Activated naive CD8-positive, alpha-beta T cell treated with anti-CD3 and anti-CD28 coated beads, Interleukin-2, amount 50 U/mL, for 16 hours (primary cell): ENCODE measurements around the gene SAP130.
"Not testable (repeated sequence)": the region's sequence is repeated elsewhere in the genome, so short reads cannot be mapped to it uniquely, and the experiment has no call there.

Experiments
- DNase-seq: peaks from one replicate; pipeline ENCODE4 v3.0.0-alpha.2; 2020; ENCODE audit warnings: low read depth, low spot score

Gene SAP130

DNA sequence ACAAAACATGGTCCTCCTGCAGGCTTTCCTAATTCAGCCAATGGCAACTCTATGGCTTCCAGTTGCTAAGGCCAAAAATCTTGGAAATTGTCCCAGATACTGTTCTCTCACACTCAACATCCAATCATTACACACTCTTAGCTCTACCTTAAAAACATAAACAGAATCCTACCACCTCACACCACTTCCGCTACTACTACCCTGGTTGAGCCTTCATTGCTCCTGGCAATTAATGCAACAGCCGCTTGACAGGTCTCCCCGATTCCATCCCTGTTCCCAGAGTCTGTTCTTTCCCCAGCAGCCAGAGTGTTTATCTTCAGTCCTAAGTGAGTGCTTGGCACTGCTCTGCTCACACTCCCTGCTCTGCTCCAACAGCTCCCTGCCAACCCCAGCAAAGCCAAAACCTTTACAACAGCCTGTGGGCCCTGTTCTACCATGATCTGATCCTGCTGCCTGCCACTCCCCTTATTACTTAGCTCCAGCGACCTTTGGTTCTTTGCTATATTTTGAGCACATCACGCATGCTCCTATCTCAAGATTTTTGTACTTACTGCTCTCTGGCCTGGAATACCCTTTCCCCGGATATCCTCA is 74.6 kb downstream of the SAP130 start:
- no peak for DNase-seq

DNA sequence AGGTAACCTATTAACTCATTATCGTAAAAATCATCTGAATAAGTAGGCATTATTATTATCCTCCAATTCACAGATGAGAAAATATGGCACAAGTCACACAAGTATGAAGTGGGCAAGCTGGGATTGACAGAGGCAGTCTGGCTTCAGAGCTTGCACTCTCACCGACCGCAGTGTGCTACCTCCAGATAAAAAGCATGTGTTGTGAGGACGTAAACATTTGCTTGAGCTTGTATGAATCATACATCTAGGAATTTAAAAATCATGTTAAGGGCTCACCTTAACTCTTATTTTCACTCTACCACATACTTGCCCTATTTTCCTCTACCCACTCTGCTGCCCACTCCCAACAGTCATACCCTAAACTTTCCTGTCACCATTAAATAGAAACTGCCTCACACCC is 76.8 kb downstream of the SAP130 start:
- no peak for DNase-seq

DNA sequence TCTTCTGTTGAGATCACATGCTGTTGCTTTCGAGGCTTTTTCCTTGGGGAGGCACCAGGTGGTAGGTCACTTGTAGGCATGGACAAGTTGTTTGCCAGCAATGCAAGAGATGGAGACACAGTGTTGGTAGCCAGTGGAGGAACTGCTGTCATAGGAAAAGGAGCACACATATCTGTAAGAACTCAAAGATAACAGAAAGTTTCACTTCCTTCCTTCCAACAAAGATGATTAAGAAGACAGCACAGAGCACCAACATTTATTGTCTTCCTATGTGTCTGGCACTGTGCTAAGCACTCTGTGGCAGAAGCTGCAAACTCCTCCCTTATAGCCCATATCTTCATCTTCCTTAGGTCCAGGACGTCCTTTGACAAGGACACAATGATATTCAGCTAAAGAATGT is 77.6 kb downstream of the SAP130 start:
- DNase-seq = no peak

DNA sequence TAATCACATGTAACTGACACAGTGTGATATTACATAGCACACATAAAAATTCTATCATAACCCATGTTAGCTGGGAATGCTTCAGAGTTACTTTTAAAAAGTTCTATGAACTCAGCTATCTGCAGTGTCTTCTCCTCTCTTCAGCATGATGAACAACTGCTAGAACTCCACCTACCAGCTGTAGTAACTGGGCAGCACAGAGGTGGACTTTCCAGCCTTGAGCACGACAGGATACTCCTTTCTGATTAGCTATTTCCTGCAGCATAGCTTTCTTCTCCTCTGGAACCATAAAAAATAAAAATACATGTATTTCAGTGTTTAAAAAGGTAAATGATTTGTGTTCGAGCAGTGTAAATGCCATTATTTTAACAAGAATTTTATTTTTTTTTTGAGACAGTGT is 82.6 kb downstream of the SAP130 start:
- DNase-seq = no peak

DNA sequence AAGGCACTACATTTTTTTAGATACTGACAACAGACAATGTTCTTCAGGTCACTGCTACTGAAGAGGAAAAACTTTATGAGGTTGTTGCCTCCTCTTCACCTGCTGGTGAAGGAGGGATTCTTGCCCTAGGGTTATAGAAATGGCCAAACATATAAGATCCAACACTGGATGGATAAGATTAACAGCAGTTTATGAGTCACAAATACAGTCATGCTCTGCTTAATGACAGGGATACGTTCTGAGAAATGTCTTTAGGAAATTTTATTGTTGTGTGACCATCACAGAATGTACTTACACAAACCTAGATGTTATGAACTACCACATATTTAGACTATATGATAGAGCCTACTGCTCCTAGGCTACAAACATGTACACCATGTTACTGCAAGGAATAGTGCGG is 84.7 kb downstream of the SAP130 start:
- DNase-seq = no peak

DNA sequence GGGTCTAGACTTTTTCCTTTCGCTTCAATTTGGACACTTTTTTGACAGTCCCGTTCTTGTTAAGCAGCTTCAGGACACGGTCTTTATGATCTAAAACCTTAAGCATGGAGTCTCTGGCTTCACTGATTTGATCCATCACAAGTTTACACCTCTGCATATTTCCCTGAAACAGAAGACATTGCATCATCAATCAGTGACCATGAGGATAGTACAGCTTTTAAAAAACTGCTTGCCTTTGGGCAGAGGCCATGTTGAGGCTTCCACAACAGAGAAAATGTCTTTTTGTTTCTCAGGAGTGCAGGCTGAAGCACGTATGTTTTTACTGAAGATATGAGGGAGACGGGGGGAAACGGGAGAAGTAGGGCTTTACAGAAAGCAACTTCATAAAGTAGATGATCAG is 85.9 kb downstream of the SAP130 start:
- no peak for DNase-seq

DNA sequence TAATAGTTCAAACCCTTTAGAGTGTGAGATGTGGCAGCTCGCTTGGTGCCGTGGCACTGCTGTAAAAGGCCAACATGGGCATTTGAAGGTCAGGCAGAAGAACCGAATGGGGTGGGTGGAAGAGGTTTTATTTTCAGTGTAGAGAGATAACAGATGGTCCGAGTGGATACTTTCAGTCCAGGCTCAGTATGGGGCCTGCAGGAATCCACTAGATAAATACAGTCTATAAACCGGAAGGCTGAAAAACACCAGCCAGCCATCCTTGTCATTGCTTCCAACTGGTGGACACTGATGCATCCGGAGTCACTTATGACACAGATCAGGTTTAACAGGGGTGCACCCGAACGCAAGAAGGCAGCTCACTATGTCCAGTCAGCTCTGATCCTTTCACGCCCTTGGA is 86.4 kb downstream of the SAP130 start:
- no peak for DNase-seq

DNA sequence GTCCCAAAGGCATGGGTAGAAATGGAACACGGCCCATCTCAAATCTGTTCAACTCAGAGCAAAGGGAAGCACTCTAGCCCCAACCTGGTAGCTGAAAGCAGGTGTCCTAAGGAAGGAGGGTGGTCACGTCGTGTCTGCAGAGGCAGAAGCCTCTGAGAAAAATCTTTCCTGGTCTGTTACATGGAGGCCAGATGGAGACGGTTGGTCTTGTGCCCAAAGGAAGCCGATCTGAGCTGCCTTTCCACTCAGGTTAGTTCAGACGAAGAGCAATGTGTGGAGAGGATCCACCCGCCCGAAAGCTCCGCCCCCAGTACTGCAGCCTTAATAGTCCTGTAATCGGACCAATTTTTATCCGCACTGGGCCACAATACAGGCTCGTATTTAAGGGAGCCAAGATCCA is 87.2 kb downstream of the SAP130 start:
- DNase-seq = no peak

DNA sequence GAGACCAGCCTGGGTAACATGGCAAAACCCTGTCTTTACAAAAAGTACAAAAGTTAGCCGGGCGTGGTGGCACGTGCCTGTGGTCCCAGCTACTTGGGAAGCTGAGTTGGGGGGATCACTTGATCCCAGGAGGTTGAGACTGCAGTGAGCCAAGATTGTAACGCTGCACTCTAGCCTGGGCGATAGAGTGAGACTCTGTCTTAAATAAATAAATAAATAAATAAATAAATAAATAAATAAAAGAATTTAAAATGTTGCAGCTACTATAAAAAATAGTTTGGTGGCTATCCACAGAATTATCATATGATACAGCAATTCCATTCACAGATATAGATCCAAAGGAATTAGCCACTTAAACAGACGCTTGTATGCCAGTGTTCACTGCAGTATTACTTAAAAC is 92.5 kb downstream of the SAP130 start:
- no peak for DNase-seq

DNA sequence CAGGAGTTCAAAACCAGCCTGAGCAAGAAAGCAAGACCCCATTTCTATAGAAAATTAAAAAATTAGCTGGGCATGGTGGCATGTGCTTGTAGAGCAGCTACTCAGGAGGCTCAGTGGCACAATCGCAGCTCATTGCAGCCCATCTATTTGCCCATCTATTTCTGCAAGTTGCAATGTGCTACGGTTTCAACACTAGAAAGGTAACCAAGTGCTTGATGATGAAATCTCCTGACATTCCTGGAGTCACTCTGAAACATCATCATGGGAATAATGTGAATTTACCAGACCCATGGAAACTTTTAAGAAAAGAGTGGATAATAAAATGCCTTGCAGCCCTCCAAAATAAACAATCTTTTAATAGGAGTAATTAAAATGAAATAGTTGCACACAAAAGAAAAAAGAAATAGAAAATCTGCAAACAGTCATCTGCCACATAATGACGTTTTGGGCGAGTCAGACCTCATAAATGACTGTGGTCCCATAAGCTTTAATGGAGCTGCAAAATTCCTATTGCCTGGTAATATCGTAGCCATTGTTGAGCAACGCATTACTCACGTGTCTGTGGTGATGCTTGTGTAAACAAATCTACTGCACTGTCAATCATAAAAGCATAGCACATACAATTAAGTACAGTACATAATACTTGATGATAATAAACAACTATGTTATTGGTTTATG is 95.5 kb downstream of the SAP130 start:
- DNase-seq = no peak

DNA sequence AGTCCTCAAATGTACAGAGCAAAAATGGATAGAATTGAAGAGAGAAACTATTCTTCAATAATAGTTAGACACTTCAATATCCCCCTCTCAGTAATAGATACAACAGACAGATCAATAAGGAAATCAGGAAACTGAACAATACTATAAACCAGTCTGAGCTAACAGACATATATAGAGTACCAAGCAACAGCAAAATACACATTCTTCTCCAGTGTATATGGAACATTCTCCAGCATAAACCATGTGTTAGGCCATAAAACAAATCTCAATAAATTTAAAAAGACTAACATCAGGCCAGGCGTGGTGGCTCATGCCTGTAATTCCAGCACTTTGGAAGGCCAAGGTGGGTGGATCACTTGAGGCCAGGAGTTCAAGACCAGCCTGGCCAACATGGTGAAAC is 98.4 kb downstream of the SAP130 start:
- no peak for DNase-seq

DNA sequence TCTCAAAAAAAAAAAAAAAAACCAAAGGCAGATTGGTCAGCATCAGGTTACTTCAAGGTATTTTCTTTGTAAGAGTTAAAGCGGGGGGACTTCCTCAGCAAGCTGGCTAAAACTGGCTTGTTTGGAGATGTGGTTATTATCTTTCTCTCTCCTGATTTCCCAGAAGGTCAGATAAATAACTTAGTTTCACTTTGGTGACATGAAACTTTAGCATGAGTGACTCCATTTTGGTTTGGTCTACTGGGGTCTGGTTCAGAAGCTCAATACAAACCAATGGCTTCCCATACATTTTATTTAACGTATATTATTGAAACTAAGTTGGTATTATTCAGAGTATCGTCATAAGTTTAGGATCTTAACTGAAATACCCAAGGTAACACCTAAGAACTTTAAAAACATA is 100.5 kb downstream of the SAP130 start:
- DNase-seq = no peak

DNA sequence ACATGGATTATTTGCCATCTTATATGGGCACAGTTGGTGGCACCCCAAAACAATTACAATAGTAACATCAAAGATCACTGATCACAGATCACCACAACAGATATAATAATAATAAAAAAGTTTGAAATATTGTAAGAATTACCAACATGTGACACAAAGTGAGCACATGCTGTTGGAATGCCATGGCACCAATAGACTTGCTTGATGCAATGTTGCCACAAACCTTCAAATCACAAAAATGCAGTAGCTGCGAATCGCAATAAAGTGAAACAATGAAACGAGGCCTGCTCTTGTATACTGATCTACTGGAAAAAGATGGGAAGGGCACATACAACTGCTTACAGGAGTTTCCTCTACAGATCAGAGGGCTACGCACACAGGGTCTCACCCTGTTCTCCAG is 109.9 kb downstream of the SAP130 start:
- DNase-seq = no peak

DNA sequence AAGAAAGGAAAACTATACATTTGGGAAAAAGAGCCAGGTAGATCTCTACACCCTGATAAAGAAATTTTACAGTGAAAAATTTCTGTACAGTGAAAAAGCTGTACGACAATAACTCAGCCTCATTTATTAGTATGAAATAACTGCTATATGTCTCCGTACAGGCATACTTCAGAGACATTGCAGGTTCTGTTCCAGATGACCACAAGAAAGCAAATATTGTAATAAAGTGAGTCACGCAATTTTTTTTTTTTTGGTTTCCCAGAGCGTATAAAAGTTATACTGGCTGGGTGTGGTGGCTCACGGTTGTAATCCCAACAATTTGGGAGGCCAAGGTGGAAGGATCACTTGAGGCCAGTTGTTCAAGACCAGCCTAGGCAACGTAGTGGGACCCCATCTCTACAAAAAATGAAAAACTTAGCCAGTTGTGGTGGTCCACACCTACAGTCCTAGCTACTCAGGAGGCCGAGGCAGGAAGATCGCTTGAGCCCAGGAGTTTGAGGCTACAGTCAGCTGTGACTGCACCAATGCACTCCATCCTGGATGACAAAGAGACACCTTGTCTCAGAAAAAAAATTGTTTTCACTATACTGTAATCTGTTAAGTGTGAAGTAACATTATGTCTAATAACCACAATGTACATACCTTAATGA is 113.9 kb downstream of the SAP130 start:
- DNase-seq = no peak

DNA sequence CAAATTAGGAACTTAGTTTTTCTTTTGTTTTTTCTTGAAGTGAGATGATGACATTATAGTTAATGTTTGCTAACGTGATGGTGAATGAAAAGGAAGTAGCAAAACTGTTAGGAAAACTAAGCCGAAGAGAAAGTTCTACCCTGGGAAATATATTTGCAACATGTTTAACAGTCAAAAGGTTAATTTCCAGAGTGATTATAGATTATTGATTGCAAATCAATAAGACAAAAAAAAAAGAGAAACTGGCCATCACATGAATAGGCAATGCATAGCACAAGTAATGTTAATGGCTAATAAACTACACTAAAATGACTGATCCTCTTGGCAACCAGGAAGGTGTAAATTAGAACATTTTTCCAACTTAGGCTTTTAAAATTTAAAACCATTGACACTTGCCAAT is 116.1 kb downstream of the SAP130 start:
- DNase-seq = no peak

DNA sequence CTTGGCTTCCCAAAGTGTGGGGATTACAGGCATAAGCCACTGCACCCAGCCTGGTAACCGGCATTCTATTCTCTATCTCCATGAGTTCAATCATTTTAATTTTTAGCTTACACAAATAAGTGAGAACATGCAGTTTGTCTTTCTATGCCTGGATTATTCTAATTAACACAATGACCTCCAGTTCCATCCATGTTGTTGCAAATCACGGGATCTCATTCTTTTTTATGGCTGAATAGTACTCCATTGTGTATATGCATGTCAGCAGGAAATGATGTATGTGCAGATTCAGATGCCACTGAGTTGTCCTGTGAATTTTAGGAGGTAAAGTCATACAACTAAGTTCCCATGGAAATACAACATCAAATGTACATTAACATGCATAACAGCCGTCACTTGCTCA is 117.4 kb downstream of the SAP130 start:
- no peak for DNase-seq

DNA sequence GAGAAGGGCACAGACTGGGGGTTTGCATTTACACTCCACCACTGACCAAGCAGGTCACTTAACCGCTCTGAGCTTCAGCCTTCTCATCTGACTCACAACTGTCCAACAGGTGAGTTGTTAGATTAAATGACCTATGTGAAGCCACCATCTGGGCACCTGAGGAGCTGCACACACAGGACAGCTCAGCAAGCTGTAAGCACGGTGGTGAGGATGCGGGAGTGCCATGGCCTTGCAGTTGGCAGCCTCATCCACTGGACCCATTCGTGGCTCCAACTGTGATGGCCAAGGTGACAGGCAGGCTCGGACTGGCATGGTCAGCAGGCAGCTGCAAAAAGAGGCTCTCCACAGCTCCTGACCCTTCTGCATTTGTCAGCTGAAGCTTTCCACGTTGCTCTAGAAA is 118.8 kb downstream of the SAP130 start:
- no peak for DNase-seq

DNA sequence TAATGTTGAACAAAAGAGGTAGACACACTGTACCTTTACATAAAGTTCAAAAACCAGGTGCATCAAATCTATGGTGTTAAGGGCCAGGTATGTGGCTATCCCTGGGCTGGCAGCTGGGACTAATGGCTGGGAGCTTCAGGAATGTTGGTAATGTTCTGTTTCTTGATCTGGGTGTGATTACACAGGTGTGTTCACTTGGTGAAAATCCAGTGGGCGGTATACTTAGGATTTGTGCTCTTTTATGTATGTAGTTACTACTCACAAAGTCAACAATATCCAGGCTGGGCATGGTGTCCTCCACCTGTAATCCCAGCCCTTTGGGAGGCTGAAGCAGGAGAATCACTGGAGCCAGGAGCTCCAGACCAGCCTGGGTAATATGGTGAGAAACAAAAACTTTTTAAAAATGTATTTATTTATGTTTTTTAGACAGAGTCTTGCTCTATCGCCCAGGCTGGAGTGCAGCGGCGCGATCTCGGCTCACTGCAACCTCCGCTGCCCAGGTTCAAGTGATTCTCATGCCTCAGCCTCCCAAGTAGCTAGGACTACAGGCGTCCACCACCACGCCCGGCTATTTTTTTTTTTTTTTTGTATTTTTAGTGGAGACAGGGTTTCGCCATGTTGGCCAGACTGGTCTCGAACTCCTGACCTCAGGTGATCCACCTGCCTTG is 120.0 kb downstream of the SAP130 start:
- DNase-seq = not testable (repeated sequence)

DNA sequence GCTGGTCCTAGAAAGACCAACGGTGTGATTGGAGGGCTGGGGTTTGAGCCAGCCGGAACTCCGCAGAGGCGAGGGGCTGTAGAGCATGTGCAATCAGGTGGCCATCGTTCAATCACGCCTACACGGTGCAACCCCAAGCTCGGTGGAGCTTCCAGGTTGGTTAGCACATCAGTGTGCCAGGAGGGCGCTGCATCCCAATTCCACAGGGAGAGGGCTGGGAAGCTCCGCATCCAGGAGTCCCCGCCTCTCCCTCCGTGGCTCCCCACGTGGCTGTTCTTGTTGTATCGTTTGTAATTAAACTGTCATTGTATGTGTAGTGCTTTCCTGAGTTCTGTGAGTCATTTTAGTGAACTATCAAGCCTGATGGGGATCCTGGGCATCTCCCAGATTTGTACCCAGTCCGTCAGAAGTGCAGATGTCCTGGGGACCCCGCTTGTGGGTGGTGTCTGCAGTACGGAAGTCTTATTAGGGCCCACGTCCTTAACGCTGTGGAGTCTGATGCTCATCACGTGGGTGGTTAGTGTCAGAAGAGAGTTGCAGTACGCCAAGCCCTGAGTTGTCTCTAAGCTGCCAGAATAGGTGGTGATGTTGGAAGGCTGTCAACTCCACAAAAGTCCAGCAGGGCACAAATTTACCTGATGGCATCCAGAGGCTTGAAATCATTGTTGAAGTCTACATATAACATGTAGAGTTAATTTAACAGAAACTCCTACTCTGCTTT is 121.5 kb downstream of the SAP130 start:
- DNase-seq = no peak

DNA sequence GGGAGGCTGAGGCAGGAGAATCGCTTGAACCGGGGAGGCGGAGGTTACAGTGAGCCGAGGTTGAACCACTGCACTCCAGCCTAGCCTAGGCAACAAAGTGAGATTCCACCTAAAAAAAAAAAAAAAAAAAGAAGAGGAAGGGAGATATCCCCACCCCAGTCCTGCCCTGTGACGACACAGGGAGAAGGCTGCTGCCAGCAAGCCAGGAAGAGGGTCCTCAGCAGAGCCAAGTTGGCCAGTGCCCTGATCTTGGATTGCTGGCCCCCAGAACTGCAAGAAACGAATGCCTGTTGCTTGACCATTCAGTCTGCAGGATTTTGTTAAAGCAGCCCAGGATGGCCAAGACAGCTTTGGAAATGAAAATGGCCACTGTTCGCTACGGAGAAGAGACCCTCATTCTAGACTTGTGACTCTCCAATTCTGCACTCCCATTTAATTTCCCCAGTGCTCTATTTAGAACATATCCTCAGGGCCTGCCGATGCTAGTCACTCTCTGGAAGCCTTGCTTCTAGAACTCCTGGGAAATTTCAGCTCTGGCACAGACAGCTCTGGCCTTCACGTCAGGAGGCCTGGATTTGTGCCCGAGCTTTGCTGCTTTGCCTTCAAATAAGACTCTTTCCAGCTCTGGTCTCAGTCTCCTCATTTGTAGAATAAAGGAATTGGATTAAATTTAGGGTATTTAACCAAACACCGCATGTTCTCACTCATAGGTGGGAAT is 126.4 kb downstream of the SAP130 start:
- no peak for DNase-seq

DNA sequence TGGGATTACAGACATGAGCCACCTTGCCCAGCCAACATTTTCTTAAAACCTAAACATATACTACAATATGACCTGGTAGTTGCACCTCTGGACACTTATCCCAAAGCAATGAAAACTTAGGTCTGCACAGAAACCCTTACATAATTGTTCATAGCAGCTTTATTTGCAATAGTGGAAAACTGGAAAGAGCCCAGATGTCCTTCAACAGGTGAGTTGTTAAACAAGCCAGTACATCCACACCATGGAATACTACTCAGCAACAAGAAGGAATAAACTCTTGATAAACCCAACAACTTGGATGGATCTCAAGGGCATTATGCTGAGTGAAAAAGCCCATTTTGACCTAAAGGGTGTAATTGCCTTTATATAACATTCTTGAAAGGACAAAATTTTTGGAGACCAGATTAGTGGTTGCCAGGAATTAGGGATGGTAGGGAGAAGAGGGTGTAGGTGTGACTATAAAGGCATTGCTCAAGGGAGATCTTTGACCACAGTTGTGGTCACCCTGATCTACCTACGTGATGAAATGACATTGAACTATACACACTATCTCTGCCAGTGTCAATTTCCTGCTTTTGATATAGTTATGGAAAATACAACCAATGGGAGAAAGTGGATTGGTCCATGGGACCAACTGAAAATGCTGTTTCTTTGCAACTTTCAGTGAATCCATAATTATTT is 130.2 kb downstream of the SAP130 start:
- no peak for DNase-seq
